Sigmoid colon (tissue), 4 donors: Measurements from ENCODE around the gene CFDP1.

ENCODE experiments used
- EP300 ChIP-seq, 4 donors: sonication (generic); formaldehyde crosslinking; IDR thresholded peaks; one replicate each; pipeline ENCODE4 v1.6.1; 2017; ENCODE audit warnings: antibody characterized with exemption in 4 of 4
- POLR2A ChIP-seq, 2 donors: fragments of 450-650 bp; IDR thresholded peaks; one replicate each; pipeline ENCODE4 v1.6.1; 2016; ENCODE audit warnings: antibody characterized with exemption in 2 of 2, mild to moderate bottlenecking in 2 of 2, moderate library complexity in 2 of 2
- POLR2AphosphoS5 ChIP-seq, 4 donors: sonication (generic); formaldehyde crosslinking; IDR thresholded peaks; one replicate each; pipeline ENCODE4 v1.6.1; 2017; ENCODE audit warnings: antibody characterized with exemption in 4 of 4
- TF ChIP-seq, protein P1 (sequence below), 4 experiments: fragments of 450-650 bp in 3 of 4; fragments of 200-600 bp in 1 of 4; IDR thresholded peaks; one replicate each; pipeline ENCODE4 v1.5.1; 2016 to 2019; ENCODE audit warnings: antibody characterized with exemption in 4 of 4, mild to moderate bottlenecking in 3 of 4, moderate library complexity in 2 of 4

DNA sequence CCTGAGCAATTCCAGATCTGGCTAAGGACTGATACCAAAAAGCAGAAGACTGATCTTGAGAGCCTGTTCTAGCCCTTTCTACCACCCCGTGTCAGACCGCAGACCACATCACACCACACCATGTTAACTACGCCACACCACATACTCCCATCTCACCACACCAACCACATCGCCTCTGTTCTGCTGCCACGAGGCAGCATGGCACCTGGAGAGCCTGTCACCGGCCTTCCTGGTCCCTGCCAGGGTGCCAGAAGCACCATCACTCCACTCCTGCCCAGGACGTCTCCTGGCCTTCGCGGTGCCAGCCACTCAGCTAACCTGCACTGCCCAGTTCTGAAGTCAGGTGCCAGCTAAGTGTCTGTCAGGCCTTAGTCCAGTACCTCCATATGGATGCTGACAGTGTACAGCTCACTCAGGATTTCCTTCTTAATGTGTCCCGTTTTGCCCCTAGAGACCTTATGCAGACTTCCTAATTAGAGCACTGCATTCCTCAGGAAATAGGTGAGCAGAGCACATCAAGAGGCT is 144.6 kb downstream of the CFDP1 start:
- TF ChIP-seq POLR2A (IDR thresholded peaks at IDR 0.05) (no peak), POLR2AphosphoS5 (IDR thresholded peaks at IDR 0.05) (no peak), EP300 (IDR thresholded peaks at IDR 0.05) (no peak)
- TF ChIP-seq, protein P1, sequence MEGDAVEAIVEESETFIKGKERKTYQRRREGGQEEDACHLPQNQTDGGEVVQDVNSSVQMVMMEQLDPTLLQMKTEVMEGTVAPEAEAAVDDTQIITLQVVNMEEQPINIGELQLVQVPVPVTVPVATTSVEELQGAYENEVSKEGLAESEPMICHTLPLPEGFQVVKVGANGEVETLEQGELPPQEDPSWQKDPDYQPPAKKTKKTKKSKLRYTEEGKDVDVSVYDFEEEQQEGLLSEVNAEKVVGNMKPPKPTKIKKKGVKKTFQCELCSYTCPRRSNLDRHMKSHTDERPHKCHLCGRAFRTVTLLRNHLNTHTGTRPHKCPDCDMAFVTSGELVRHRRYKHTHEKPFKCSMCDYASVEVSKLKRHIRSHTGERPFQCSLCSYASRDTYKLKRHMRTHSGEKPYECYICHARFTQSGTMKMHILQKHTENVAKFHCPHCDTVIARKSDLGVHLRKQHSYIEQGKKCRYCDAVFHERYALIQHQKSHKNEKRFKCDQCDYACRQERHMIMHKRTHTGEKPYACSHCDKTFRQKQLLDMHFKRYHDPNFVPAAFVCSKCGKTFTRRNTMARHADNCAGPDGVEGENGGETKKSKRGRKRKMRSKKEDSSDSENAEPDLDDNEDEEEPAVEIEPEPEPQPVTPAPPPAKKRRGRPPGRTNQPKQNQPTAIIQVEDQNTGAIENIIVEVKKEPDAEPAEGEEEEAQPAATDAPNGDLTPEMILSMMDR (IDR thresholded peaks at IDR 0.05) = no peak
